Left renal pelvis (tissue), 4 donors: Measurements from ENCODE around the gene UNC119. TPM values are rescaled to one million over a fixed set of nuclear protein-coding genes. Genes with fewer than 3 reads are reported as not detected.
"Not testable (repeated sequence)": the region's sequence is repeated elsewhere in the genome, so short reads cannot be mapped to it uniquely, and the experiment has no call there.

ENCODE experiments used
- DNase-seq, 4 donors: peaks; one replicate each; pipeline ENCODE4 v3.0.0-alpha.2; 2013; ENCODE audit warnings: low read depth in 4 of 4, low spot score in 3 of 4
- polyA plus RNA-seq, 4 donors: library from polyadenylated mRNA; unstranded; fragments of 120-200 nt; gene quantifications; one replicate each; pipeline ENCODE4 v1.2.1, GENCODE V29; 2013; ENCODE audit not compliant: insufficient read length in 4 of 4

Gene UNC119
- polyA plus RNA-seq: 10 to 100 TPM; 31.9 to 70.4 (median 51.6) TPM

DNA sequence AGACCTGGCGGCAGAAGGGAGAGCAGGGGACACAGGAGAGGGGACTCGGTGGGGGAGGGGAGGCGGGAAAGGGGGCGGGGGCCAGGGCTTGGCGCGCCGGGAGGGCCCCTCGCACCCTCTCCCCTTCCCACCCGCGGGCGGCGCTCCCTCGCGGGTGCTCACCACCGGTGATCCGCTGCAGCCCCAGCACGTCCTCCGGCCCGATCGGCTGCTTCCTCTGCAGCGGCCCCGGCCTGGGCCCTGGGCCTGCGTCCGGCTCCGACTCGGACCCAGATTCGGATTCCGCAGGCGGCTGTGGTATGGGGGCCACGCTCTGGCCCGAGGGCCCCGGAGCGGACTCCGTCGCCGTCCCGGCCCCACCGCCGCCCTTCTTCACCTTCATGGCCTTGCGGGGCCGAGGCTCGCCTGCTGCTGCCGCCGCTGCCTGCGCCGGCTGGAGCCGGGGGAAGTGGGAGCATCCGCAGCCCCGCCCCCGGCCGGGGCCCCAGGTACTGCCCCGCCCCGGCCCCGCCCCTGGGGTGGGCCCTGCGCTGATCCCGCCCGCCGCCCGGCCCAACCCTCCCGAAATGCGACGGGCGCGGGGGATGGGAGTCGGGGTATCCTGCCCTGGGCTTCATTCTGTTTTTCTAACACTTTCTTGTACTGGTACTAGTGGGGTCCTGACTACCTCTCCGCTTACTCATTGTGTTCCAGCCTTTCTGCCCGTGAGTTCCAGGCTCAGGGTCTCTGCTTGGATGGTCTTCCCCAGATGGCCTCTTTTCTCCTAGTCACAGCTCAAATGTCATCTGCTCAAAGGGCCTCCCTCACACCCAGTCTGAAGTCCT, at the start of gene UNC119:
Gene UNC119 (minus strand): TSS at position 449 of the 824 bp plus-strand sequence. CDS start 67 bp downstream, at position 382.
- peak in 3 of 4 donors; percentile 67 to 79 (median 77) for DNase-seq

DNA sequence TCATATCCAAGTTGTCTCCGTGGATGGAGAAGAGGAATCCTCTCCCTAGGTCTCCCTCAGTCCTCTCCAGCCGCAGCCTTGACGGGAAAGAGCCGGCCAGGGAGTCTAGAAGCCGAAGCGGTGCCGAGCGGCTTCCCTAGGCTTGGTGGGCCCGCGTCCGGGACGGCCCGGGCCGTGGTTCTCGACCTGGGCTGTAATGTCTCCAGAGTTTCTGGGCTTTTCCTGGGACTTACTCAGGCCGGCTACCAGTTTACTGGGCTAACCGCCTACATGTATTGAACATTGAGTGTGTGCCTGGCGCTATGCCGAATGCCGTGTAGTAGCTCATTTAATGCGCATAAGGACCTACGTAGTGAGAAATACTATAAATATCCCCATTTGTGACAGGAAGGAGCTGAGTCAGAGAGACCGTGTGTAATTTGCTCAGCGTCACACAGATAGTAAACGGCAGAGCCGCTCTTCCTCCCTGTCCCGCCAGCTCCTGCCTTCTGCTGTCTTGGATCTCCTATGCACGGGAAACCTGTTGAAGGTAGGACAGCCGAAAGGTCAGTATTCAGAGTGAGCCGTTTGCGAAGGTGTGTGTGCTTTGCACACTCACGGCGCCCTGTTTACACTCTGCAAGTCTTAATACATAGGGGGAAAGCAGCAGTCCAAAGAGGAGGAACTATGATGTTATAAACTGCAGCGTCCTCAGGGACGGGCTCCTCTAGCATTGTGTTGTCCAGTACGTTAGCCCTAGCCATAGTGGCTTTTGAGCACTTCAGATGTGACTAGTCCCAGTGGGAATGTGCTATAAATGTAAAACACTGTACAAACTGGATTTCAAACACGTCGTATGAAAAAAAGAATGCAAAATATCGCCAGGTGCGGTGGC, 47.1 kb upstream of the UNC119 start:
- DNase-seq: peak in 1 of 4 donors; percentile 32

DNA sequence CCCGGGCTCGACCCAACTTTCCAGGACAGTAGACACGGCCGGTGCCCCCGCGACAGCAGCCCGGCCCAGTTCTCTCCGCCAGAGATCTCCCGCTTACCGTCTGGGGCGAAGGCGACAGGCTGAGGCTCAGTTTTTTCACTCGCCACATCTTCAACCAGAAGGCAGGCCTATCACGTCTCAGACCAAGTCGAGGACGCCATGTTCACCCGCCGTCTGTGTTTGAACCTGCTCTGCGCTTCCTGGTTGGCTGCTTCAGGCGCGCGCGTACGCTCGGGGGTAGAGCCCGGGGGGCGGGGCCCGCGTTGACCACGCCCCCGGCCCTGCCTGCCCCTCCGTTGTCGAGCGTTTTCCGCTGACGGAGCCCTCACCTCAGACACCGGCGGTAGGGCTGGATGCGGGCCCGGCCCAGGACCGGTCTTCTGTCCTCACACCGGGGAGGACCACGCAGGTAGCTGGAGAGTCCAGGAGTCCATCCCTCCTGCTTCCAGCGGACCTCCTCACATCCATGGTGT, 46.4 kb upstream of the UNC119 start, which contains the start of gene SPAG5:
Gene SPAG5 (minus strand): TSS at position 227 of the 512 bp plus-strand sequence. CDS start 79 bp downstream, at position 148.
- peak; percentile 81 to 85 (median 82) for DNase-seq

DNA sequence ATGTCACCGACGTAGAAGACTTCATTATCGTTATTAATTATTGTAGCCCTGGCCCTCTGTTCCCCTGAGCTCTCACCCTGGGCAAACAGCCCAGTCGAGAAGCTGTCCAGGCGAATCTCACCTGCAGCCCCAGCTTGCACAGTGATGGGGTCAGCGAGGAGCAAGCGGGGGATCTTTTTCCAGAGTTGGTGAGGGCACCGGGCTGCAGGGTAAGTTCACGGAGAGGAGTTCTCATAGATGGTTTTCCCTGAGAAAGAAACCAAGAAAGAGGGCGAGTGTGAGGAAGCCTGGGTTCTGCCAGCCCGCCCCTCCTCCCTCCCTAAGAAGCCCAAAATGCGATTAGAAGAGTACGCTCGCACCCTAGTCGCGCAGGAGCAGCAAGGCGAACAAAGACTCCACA, 46.0 kb upstream of the UNC119 start:
- no peak for DNase-seq

DNA sequence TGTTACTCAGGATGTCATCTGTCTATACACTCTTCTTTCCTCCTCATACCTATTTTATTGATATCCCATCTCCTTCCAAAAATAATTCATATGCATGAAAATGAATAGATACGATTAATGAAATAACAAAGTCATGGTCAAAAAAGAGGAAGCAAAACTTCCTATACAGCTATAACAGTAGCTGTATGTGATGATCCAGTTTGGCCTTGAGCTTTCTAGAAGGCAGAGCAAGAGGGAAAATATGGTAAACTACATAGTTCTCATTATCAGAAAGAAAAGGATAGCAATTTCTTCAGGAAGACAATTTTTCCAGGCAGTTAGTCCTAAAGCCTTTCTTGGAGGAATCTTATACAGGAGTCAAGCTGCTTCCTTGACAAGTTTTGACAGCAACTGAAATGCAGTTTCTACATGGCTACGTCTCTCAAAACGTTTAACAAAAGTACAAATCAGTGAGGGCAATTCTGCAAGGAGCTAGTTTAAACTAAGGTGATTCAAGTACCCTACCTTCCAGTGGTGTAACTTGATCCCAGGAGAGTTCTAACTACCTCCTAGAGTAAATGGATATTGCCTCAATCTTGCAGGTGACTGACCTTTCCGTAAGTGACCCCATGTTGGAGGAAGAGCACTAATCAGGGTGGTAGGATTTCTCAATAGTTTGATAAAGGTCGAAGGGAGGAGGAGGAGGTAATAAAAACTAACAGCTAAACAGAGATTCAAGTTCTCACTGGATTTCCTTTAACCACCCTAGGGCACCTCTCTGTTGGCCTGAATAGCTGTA, 45.4 kb upstream of the UNC119 start:
- no peak for DNase-seq

DNA sequence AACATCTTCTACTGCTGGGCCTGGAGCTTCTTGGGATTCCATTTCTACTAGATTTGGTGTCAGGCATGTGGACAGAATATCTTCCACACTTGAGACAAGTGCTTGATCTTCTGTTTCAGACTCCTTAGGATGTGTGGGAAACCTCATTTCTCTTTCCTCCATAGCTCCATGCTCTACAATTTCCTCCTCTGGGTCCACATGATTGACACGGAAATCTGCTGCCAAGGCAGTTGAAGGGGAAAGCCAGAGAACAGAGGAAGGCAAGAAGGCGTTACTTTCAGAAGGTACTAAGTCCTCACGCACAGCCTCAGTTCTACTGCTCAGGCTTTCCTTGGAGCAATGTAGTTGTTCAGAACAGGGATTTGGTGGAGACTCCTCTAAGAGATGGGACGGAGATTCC, 39.8 kb upstream of the UNC119 start:
- no peak for DNase-seq

DNA sequence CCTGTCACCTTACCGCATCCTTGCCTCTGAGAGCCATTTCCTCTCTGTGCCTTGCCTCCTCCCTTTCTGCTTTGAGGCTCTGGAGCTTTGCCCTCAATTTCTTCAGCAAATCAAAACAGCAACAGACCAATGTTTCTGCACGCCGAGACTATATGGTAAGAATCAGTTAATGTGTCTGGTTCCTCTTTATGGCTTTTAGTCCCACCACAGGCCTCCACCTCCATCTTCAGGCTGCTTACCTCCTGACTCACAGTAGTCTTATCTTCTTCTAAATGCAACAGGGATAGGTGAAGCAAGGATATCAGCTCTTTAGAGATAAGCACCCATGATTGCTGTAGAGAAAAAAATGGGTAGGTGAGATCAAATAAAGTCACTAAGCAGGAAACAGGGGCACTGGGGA, 33.4 kb upstream of the UNC119 start:
- no peak for DNase-seq

DNA sequence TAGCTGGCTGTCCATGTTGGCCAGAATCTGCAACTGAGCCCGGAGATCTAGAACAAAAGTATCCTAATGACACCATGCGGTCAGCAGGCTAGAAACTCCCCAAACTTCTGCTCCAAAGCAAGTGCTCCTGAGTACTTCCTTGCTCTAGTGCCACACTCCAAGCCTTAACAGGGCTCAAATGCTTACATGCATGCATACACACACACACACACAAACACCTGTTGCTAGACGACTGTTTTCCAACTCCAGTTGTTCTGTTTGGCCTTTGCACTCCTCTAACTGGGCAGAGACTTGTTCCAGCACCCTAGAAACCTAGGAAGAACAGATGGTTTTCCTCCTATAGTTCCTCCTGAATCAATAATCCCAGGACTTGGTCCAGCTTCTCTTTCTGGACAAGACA, 32.0 kb upstream of the UNC119 start:
- no peak for DNase-seq

DNA sequence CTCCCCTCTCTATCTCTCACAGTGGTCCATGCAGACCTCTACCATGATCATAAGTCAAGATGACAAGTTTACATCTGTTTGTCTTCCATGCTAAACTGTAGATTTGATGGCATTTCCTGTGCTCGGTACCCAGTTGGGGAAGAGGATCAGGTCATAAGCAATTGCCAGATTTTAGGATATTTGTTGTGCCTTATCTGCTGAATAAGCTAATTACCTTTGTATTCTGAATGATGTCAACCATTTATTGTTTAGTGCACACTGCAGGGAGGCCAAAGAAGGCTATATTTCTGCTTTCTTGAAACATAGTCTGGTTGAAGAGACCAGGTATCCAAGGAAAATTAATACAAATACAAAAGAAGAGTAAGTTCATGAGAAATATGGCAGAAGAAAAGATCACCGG, 30.1 kb upstream of the UNC119 start:
- DNase-seq: no peak

DNA sequence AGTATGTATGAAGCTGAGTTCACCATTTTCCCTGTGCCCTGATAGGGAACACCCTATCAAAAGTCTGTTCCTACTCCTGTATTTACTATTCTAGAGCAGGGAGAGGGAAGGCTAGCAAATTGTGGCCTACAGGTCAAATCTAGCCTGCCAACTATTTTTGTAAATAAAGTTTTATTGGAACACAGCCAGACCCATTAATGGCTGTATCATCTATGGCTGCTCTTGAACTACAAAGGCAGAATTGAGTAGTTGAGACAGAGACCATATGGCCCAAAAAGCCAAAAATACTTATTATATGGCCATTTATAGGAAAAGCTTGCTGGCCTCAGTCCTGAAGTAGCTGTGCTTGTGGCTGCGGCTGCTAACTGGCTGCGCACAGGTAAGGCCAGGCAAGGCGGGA, 28.5 kb upstream of the UNC119 start:
- no peak for DNase-seq

DNA sequence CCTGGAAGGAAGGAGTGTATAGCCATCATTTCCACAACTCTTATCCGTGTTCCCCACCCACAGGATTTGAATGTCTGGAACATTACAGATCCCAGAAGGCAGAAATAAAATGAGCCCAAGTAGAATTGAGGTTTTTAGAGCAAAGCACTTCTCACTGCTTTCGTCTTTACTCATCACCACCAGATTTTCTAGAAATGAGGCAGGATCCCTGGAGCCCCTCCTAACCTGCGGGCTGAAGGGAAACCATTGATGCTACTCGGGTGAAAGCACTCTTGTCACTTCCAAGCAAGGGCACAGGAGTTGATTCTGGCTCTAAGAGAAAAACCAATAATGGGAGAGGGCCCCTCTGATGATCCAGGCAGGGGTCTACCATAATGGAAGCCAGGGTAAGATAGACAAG, 27.1 kb upstream of the UNC119 start:
- DNase-seq: no peak

DNA sequence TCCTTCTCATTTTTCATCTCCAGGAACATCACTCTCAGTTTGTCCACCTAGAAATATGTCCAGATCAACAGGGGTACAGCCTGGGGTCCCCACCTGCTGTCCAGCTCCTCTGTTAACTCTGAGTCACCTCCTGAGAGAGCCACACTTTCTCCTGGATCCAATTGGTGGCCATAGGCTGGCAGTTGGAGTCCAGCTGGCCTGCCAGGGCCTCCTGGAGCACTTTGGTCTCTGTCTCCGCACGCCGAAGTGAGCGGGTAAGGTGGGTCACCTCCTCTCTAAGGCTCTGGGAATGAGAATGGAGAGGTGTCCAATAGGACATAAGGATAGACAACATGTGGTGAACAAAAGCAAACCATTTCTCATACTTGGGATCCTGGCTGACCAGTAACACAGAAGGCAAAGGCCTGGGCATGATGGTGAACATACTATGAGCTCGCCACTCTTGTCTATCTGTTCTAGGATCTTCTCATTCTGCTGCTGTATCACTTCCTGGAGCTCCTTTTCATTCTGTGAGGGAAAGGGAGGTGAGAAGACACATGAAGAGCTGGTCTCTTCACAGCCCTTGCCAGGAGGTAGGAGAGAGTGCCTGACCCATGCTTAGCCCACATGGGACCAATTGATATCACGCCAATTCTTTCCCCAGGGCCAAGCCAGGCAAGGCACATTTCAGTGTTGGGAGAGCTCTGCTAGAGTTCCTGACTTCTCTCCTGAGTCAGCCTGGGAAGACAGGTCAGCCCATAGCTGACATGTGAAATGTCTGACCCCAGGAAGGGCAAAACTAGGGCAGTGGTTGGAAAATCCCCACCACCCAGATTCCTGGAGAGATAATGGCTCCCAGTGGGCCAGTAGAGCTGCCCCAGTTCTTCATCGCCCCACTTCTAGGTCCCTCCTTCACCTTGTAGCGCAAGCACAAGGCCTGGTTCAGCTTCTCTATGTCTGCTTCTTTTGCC, 26.1 kb upstream of the UNC119 start:
- DNase-seq: no peak

DNA sequence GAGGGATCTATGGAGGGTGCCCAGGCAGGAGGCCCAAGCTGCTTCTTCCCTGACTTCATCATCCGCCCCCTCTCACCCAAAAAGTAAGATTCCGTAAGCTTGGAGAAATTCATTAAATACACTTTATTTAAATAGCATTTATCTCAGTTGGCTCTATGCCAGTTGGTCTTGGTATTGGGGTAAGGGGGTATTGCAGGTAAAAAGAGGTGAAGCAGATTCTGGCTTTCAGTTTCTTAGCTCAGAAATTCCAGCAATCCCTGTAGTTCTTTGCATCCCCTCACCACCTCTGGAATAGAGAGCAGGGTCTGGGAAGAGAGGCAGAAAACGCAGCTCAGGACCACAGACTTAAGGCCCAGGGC, 25.0 kb upstream of the UNC119 start:
- no peak for DNase-seq

DNA sequence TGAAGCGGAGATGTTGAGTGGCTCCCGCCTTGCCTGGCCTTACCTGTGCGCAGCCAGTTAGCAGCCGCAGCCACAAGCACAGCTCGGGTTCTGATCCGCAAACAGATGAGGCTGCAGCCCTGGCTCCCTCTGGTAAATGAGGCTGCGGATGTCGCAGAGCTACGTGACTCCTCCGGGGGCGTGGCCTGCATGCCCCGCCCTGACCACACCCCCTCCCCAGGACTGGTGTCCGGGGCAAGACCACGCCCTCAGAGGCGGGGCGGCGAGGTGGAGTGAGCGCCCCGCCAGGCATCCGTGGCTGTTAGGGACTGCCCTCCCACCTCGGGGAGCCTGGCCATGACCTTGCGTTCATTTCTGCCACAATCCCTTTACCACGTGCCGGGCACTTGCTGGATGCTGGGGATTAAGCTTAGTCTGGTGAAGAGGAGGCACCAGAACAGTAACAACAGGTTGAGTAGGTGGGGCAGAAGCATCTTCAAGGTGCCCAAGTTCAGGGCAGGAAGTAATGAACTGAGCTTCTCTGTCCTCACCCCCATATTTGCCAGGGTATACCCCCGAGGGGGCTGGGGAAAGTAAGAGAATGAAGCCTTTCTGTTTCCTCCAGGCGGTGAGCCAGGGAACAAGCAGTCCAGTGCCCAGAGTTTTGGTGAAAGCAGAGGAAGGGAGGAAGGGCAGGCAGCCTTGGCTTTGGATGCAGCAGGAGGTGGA, 24.5 kb upstream of the UNC119 start, which contains the start of gene ALDOC:
Gene ALDOC (minus strand): TSS at position 138 of the 708 bp plus-strand sequence. CDS start 1,363 bp downstream, outside the sequence.
- peak in 2 of 4 donors; percentile 75 to 84 for DNase-seq

DNA sequence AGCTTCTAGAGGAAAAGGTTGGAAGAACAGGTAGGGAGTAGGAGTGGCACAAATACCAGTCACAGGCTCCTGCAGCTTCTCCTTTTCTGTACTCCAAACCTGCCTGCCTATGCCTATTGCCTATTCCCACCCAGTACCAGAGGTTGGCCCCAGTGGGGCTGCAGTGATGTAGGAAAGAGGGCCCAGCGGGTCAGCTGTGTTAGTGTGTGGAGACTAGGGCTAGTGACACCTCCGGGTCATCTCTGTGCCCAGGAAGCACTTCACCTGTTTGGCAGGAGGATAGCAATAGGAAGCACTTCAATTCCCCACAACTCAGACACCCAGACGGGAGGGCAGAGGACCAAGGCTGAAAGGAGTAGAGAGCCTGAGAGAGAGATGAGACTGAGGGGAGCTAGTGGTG, 23.6 kb upstream of the UNC119 start:
- not testable (repeated sequence) for DNase-seq

DNA sequence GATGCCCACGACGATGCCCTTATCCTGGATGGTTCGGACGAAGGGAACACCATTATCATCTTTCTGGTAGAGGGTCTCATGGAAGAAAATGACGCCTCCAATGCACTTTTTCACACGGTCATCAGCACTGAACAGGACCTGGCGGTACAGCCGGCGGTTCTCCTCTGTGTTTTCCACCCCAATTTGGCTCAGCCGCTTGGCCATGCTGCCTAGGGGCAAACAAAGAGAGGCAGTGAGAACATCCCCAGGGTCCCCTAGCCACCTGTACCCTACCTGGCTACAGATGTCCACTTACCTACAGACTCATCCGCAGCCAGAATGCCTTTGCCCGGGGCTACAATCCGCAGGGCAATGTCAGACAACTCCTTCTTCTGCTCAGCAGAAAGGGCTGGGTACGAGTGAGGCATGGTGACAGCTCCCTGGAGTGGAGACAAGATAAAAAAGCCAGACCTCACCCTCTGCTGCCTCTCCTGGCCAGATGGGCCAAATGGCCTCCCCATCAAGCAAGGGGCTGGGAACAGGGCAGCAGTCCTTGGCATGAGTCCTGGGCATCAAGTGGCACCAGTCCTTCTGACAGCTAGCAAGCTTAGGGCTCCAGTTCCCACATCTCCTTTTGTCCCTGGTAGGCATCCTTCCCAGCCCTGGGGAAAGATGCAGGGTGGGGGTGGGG, 22.8 kb upstream of the UNC119 start:
- DNase-seq: no peak

DNA sequence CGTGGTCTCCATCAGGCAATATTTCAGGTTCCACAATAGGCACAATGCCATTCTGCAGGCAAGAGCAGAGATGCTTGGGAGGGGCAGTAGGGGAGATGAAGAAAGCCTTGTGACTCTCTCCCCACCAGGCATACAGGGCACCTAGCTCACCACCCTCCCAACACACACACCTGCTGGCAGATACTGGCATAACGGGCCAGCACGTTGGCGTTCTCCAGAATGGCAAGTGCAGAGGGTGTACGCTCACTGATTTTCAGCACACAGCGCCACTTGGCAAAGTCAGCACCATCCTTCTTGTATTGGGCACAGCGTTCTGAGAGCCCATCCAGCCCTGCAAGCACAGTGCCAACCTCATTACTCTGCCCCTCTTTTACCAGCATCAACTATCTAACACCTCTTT, 22.1 kb upstream of the UNC119 start:
- no peak for DNase-seq

DNA sequence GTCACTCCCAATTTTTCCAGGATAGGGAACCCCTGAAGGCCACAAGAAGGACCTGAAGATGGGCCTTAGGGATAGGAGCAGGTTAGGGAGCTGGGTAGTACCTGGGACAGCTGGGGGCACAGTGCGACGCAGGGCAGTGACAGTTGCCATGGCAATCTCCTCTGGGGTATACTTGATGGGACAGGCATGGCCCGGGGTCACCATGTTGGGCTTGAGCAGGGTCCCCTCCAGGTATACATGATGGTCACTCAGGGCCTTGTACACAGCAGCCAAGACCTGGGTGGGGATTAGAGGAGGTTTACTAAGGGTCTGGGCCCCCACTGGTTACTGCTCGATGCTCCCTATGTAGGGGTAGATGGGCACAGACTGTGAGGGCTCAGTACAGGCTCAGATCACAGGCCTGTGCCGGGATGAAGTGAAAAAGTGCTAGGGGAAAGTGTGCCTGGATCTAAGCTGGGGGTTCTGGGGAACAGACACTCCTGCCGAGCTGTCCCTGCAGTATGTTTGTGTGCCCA, 21.6 kb upstream of the UNC119 start:
- DNase-seq: no peak
